HG02870 (cell line): ENCODE results near the gene FBXL5.
"Not testable (repeated sequence)": the region's sequence is repeated elsewhere in the genome, so short reads cannot be mapped to it uniquely, and the experiment has no call there.

Source experiments
- ATAC-seq: cut with Tn5 transposase; IDR thresholded peaks from one replicate; pipeline ENCODE4 v1.9.1; 2021; ENCODE audit warnings: mild to moderate bottlenecking, moderate library complexity; ENCODE audit not compliant: unreplicated experiment

Gene FBXL5

DNA sequence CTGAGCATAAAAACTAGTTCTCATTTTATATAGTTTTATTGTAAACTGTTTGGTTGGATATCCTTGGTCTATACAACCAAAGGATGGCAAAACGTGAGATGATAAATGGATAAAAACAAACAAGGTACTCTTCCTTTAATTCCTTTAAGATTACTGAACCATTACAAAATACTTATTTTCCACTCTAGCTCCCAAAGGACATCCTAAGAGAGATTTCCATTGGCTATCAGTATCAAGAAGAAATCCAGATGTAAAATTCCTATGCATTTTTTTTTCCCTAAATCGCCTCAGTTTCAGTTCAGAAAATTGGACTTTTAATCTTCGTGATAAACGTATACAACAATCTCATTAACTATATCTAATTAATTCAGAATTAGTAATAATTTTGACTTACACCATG lies 2.3 kb downstream of the FBXL5 start:
- no peak for ATAC-seq

- no peak for ATAC-seq
These were observed 3.0 kb downstream of the FBXL5 start for GRCh38 chr4:15652191-15652590.

DNA sequence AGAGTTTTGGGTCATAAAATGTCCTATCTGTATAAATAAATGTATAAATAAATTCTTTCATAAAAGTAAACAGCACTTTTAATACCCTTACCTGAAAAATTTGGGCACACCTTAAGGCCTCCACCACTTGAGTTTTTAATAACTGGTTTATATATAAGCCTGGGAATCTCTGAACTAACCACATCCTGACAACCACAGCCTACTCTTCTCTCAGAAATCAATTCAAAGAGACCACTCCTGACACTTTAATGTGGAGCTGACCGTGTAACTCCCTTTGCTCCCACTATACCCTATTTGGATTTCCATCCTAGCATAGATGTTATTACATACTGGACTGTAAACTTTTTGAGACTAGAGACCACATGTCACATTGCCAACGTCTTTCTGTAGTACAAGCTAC lies 3.5 kb downstream of the FBXL5 start:
- ATAC-seq: no peak

DNA sequence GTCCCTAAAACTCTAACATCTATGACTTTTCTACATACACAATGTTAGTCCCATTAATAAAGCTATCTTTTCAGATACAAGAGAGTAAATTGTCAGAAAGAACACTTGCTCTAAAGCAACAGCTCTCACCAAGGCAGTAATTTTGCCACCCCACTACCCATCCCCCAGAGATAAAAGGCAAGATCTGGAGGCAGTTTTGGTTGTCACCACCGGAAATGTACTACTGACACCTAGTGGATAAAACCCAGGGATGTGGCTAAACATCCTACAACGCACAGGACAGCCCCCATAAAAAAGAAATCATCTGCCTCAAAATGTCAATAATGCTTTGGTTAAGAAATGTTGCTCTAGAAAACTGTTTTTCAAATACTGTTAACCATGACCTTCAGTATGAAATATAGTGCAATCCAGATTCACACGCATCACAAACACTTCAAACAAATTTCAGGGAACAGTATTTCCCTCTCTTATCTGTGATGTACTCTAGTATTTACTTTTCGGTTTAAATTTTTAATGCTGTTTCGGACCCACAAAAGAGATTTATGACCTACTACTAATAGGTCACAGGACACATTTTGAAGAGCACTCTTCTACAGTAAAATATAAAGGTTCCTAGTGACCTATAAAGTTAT lies 5.1 kb downstream of the FBXL5 start:
- peak; percentile 38 for ATAC-seq

DNA sequence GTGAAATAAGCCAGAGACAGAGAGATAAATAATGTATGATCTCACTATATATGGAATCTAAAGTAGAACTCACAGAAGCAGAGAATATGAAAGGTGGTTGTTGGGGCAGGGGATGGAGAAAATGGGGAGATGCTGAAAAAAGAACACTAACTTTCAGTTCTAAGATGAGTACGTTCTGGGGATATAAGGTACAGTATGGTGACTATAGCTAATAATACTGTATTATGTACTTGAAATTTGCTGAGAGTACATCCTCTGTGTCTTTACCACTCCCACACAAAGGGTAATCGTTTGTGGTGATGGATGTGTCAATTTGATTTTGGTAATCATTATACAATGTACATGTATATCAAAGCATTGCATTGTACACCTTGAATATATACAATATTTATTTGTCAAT lies 6.6 kb downstream of the FBXL5 start:
- ATAC-seq: peak; percentile 66

GRCh38 chr4:15638418-15638817 lies 16.7 kb downstream of the FBXL5 start:
- no peak for ATAC-seq

- ATAC-seq: no peak
These were observed 18.3 kb downstream of the FBXL5 start for GRCh38 chr4:15636818-15637217.

GRCh38 chr4:15617407-15617806 lies 37.8 kb downstream of the FBXL5 start:
- ATAC-seq: not testable (repeated sequence)

DNA sequence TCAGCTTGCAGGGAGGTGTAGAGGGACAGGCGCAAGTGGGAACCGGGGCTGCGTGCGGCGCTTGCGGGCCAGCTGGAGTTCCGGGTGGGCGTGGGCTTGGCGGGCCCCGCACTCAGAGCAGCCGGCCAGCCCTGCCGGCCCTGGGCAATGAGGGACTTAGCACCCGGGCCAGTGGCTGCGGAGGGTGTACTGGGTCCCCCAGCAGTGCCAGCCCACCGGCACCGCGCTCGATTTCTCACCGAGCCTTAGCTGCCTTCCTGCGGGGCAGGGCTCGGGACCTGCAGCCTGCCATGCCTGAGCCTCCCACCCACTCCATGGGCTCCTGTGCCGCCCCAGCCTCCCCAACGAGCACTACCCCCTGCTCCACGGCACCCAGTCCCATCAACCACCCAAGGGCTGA lies 40.3 kb downstream of the FBXL5 start:
- not testable (repeated sequence) for ATAC-seq

DNA sequence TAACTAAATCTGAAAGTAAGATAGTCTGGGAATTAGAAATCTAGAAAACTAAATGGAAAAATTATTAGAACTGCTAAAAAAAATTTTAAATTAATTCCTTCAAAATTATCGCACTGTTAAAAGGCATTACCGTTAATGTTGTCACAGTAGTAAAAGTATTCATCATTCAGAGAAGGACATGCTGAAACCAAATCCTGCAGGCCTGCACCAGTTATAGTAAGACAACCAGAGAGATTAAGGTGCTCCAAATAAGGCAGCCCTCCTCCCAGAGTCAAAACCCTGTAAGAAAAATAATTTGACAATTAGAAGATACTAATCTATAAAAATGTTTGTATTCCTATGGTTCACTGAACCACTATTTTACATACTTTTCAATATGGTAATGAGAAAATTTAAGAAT lies 43.0 kb downstream of the FBXL5 start:
- no peak for ATAC-seq

- no peak for ATAC-seq
These were observed 44.3 kb downstream of the FBXL5 start for GRCh38 chr4:15610855-15611254.

- ATAC-seq: no peak
These were observed 49.6 kb downstream of the FBXL5 start for GRCh38 chr4:15605537-15605936.

DNA sequence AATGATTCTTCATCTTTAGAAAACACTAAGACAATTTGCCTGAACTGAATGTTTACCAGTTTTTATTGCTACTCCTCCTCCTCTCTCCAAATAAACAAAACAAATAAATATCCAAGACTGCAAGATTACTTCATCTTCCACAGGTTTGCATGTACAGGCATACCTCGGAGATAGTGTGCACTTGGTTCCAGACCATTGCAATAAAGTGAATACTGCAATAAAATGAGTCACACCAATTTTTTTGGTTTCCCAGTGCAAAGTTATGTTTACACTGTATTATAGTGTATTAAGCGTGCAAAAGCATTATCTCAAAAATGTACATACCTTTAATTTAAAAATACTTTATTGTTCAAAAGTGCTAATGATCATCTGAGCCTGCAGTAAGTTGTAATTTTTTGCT lies 53.3 kb downstream of the FBXL5 start:
- no peak for ATAC-seq

DNA sequence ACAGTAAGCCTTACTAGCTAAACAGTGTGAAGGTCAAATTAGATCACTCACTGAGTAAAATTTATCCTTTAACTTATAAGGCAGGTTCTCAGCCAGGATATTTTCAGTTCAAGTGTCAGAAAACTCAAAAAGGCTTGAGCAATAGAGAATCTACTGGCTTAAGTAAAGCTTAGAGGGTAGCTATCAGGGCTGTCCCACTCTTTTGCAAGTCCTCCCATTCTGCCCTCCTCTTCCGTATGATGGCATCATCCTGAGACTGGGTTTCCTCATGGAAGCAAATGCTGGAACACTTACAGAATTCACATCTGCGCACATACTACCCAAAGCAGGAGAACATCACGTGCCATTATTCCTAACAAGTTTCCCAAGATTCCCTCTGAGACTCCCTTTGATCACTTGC lies 55.0 kb downstream of the FBXL5 start:
- ATAC-seq: no peak

- no peak for ATAC-seq
These were observed 56.5 kb downstream of the FBXL5 start for GRCh38 chr4:15598644-15599043.

GRCh38 chr4:15592799-15593198 lies 62.4 kb downstream of the FBXL5 start:
- no peak for ATAC-seq

GRCh38 chr4:15587649-15588048 lies 67.5 kb downstream of the FBXL5 start:
- ATAC-seq: no peak

- no peak for ATAC-seq
These were observed 69.1 kb downstream of the FBXL5 start for GRCh38 chr4:15586066-15586465.

- ATAC-seq: no peak
These were observed 69.8 kb downstream of the FBXL5 start for GRCh38 chr4:15585331-15585730.

GRCh38 chr4:15584785-15585184 lies 70.4 kb downstream of the FBXL5 start:
- ATAC-seq: no peak

- ATAC-seq: no peak
These were observed 77.6 kb downstream of the FBXL5 start for GRCh38 chr4:15577508-15577907.

- ATAC-seq: no peak
These were observed 79.2 kb downstream of the FBXL5 start for GRCh38 chr4:15575966-15576365.

- ATAC-seq: no peak
These were observed 85.4 kb downstream of the FBXL5 start for GRCh38 chr4:15569746-15570145.
